Measurements from ENCODE around the gene RPS28.

GRCh38 chr19:8302734-8303133, 18.6 kb upstream of the RPS28 start:
- TF ChIP-seq CTCF (IDR thresholded peaks at IDR 0.05) (no peak), POLR2AphosphoS5 (IDR thresholded peaks at IDR 0.05) (no peak), POLR2A (IDR thresholded peaks at IDR 0.05) (no peak), EP300 (IDR thresholded peaks at IDR 0.05) (no peak)

All from gastroesophageal sphincter (tissue), 3 donors.